Mesenchymal stem cell (in vitro differentiated cells and primary cell): ENCODE results near the gene MPG.

Experiments
- DNase-seq: peaks from one replicate; pipeline ENCODE4 v3.0.0-alpha.2; 2013
- H2AFZ ChIP-seq: one replicate; pipeline ENCODE4 v1.6.1; 2013; ENCODE audit warnings: low read depth, mild to moderate bottlenecking, control low read depth, inconsistent platforms, low read length, moderate library complexity
- H2AK5ac ChIP-seq: 2 replicates; pipeline ENCODE4 v1.6.1; 2013; ENCODE audit warnings: low read length, moderate library complexity, mild to moderate bottlenecking, inconsistent platforms; ENCODE audit not compliant: severe bottlenecking
- H2BK120ac ChIP-seq: one replicate; pipeline ENCODE4 v1.6.1; 2013; ENCODE audit warnings: low read depth, mild to moderate bottlenecking, inconsistent platforms, low read length, moderate library complexity
- H2BK12ac ChIP-seq, 2 experiments: one replicate each; pipeline ENCODE4 v1.6.1; 2013; ENCODE audit warnings: inconsistent platforms in 2 of 2, low read length in 2 of 2, mild to moderate bottlenecking in 2 of 2, moderate library complexity in 2 of 2, control low read depth in 1 of 2
- H2BK15ac ChIP-seq: one replicate; pipeline ENCODE4 v1.6.1; 2013; ENCODE audit warnings: mild to moderate bottlenecking, low read depth, inconsistent platforms; ENCODE audit not compliant: poor library complexity, severe bottlenecking
- H2BK5ac ChIP-seq: 2 replicates; pipeline ENCODE4 v1.6.1; 2013; ENCODE audit warnings: low read depth, mild to moderate bottlenecking, low read length, control low read depth, inconsistent platforms; ENCODE audit not compliant: poor library complexity, severe bottlenecking
- H3K14ac ChIP-seq, 2 experiments: one replicate each; pipeline ENCODE4 v1.6.1; 2013; ENCODE audit warnings: inconsistent platforms in 2 of 2, low read length in 2 of 2, control low read depth in 1 of 2, mild to moderate bottlenecking in 1 of 2, moderate library complexity in 1 of 2
- H3K18ac ChIP-seq, 2 experiments: one replicate each; pipeline ENCODE4 v1.6.1; 2013; ENCODE audit warnings: inconsistent platforms in 2 of 2, low read length in 2 of 2, control low read depth in 1 of 2, low read depth in 1 of 2, mild to moderate bottlenecking in 1 of 2
- H3K23ac ChIP-seq, 2 experiments: one replicate each; pipeline ENCODE4 v1.6.1; 2013; ENCODE audit warnings: inconsistent platforms in 2 of 2, low read length in 2 of 2, mild to moderate bottlenecking in 2 of 2, moderate library complexity in 2 of 2, control low read depth in 1 of 2
- H3K27ac ChIP-seq: 2 replicates; pipeline ENCODE4 v1.5.1; 2013; ENCODE audit warnings: mild to moderate bottlenecking, moderate library complexity, low read length, control low read depth, inconsistent platforms; ENCODE audit not compliant: poor library complexity, severe bottlenecking
- H3K27me3 ChIP-seq, 2 experiments: 2 replicates each; pipeline versions ENCODE4 v1.6.1 to v1.7.0; 2013; ENCODE audit warnings: low read length in 2 of 2, mild to moderate bottlenecking in 2 of 2, moderate library complexity in 2 of 2, control low read depth in 1 of 2, inconsistent platforms in 1 of 2; ENCODE audit not compliant: control insufficient read depth in 1 of 2, insufficient read depth in 1 of 2
- H3K36me3 ChIP-seq, 2 experiments: 2 replicates each; pipeline versions ENCODE4 v1.6.1 to v1.7.0; 2013; ENCODE audit warnings: low read length in 2 of 2, control low read depth in 1 of 2, inconsistent platforms in 1 of 2, low read depth in 1 of 2, mild to moderate bottlenecking in 1 of 2; ENCODE audit not compliant: insufficient read depth in 2 of 2, control insufficient read depth in 1 of 2
- H3K4ac ChIP-seq, 2 experiments: one replicate each; pipeline ENCODE4 v1.6.1; 2013; ENCODE audit warnings: inconsistent platforms in 2 of 2, low read length in 2 of 2, mild to moderate bottlenecking in 2 of 2, moderate library complexity in 2 of 2, control low read depth in 1 of 2, low read depth in 1 of 2
- H3K4me1 ChIP-seq: 2 replicates; pipeline ENCODE4 v1.6.1; 2013; ENCODE audit warnings: low read depth, low read length, control low read depth; ENCODE audit not compliant: control insufficient read depth, insufficient read depth
- H3K4me2 ChIP-seq: 2 replicates; pipeline ENCODE4 v1.6.1; 2013; ENCODE audit warnings: low read length, mild to moderate bottlenecking, inconsistent platforms; ENCODE audit not compliant: poor library complexity, severe bottlenecking
- H3K4me3 ChIP-seq, 2 experiments: 2 replicates each; pipeline versions ENCODE4 v1.5.1 to v1.7.0; 2013; ENCODE audit warnings: low read length in 2 of 2, mild to moderate bottlenecking in 2 of 2, control low read depth in 1 of 2, low read depth in 1 of 2; ENCODE audit not compliant: insufficient read depth in 1 of 2
- H3K79me1 ChIP-seq: replicated peaks from 2 replicates; pipeline ENCODE4 v1.6.1; 2013; ENCODE audit warnings: mild to moderate bottlenecking, control low read depth, low read length, inconsistent platforms; ENCODE audit not compliant: poor library complexity, severe bottlenecking
- H3K9ac ChIP-seq: 2 replicates; pipeline ENCODE4 v1.7.0; 2013; ENCODE audit warnings: mild to moderate bottlenecking, low read length, moderate library complexity
- H3K9me3 ChIP-seq: 2 replicates; pipeline ENCODE4 v1.7.0; 2013; ENCODE audit warnings: mild to moderate bottlenecking, low read length; ENCODE audit not compliant: control insufficient read depth
- H4K8ac ChIP-seq: one replicate; pipeline ENCODE4 v1.6.1; 2013; ENCODE audit warnings: inconsistent platforms, mild to moderate bottlenecking, low read length, moderate library complexity
- H4K91ac ChIP-seq: one replicate; pipeline ENCODE4 v1.6.1; 2013; ENCODE audit warnings: mild to moderate bottlenecking, low read length, inconsistent platforms
- WGBS: methylation state at CpG from one replicate; pipeline ENCODE4 v1.1.7; 2013; ENCODE audit warnings: mixed read lengths; 5-methylcytosine and 5-hydroxymethylcytosine counted together

MPG gene

GRCh38 chr16:102060-102855, 24.2 kb downstream of the MPG start:
- 94% methylated on average over 19 of the region's 19 CpGs for WGBS
- no peak overlapping the region for H3K14ac ChIP-seq
- no peak overlapping the region for H3K4me2 ChIP-seq
- H4K8ac ChIP-seq: no peak overlapping the region
- no peak overlapping the region for H3K27ac ChIP-seq
- H2BK5ac ChIP-seq: no peak overlapping the region
- H3K36me3 ChIP-seq: peaks cover 54 to 59% of the 10 kb centered on the region in 2 experiments
- no peak overlapping the region for H3K4ac ChIP-seq
- H3K9me3 ChIP-seq: no peaks in the 10 kb centered on the region
- peaks cover 7% of the 10 kb centered on the region for H3K79me1 ChIP-seq
- no peak overlapping the region for H4K91ac ChIP-seq
- H2BK15ac ChIP-seq: no peak overlapping the region
- peaks cover 23% of the 10 kb centered on the region for H3K4me1 ChIP-seq
- no peaks in the 10 kb centered on the region for H3K27me3 ChIP-seq
- H3K23ac ChIP-seq: no peak overlapping the region
- DNase-seq: no peak
- H3K18ac ChIP-seq: no peak overlapping the region
- no peak overlapping the region for H2AK5ac ChIP-seq
- H3K4me3 ChIP-seq: no peak overlapping the region
- no peak overlapping the region for H2AFZ ChIP-seq
- no peak overlapping the region for H2BK120ac ChIP-seq
- no peak overlapping the region for H2BK12ac ChIP-seq
- peak overlapping the region; percentile 3 for H3K9ac ChIP-seq

DNA sequence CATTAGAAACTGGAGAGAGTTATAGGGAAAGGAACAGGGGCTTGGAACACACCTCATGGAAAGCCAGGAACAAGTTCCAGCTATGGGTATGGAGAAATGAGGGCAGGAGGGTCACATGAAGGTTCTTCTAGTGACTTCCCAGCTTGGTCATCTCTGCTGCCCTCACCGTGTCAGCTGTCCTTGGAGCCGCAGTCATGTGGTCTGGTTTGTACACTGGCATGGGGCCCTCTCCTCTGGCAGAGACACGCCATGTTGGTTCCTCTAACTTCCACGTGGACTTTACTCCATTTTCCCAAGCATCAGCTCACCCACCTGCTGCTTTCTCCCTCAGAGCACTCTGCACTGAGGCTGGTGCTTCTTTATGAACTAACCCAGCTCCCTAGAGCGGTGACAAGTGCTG, 26.3 kb downstream of the MPG start:
- no peak overlapping the region for H4K8ac ChIP-seq
- peaks cover 11% of the 10 kb centered on the region for H3K4me1 ChIP-seq
- H3K27ac ChIP-seq: no peak overlapping the region
- H2BK15ac ChIP-seq: no peak overlapping the region
- no peak overlapping the region for H3K23ac ChIP-seq
- peaks cover 7% of the 10 kb centered on the region for H3K79me1 ChIP-seq
- H3K4ac ChIP-seq: no peak overlapping the region
- no peaks in the 10 kb centered on the region for H3K27me3 ChIP-seq
- no peak overlapping the region for H4K91ac ChIP-seq
- no peak overlapping the region for H2BK5ac ChIP-seq
- H2BK12ac ChIP-seq: no peak overlapping the region
- no peak overlapping the region for H2BK120ac ChIP-seq
- H3K4me3 ChIP-seq: no peak overlapping the region
- H3K36me3 ChIP-seq: peaks cover 49 to 53% of the 10 kb centered on the region in 2 experiments
- over 99% methylated on average over 5 of the region's 5 CpGs for WGBS
- H3K9ac ChIP-seq: no peak overlapping the region
- DNase-seq: no peak
- no peak overlapping the region for H2AFZ ChIP-seq
- no peak overlapping the region for H2AK5ac ChIP-seq
- H3K18ac ChIP-seq: no peak overlapping the region
- H3K9me3 ChIP-seq: no peaks in the 10 kb centered on the region
- H3K4me2 ChIP-seq: no peak overlapping the region
- no peak overlapping the region for H3K14ac ChIP-seq

GRCh38 chr16:104928-105327, 26.9 kb downstream of the MPG start:
- Histone ChIP-seq H3K4me3 (no peak overlapping the region), H3K4me1 (peaks cover 11% of the 10 kb centered on the region), H2AFZ (no peak overlapping the region), H3K18ac (no peak overlapping the region), H3K36me3 (peaks cover 52 to 58% of the 10 kb centered on the region in 2 experiments), H2AK5ac (no peak overlapping the region), H3K9ac (no peak overlapping the region), H2BK120ac (no peak overlapping the region), H3K4ac (no peak overlapping the region), H2BK5ac (no peak overlapping the region), H3K14ac (no peak overlapping the region), H3K9me3 (no peaks in the 10 kb centered on the region), H2BK12ac (no peak overlapping the region), H4K91ac (no peak overlapping the region), H2BK15ac (no peak overlapping the region), H3K4me2 (no peak overlapping the region), H4K8ac (no peak overlapping the region), H3K23ac (no peak overlapping the region), H3K27me3 (no peaks in the 10 kb centered on the region), H3K27ac (no peak overlapping the region), H3K79me1 (peaks cover 7% of the 10 kb centered on the region)
- DNase-seq: no peak
- WGBS: 90% methylated on average over 2 of the region's 3 CpGs

DNA sequence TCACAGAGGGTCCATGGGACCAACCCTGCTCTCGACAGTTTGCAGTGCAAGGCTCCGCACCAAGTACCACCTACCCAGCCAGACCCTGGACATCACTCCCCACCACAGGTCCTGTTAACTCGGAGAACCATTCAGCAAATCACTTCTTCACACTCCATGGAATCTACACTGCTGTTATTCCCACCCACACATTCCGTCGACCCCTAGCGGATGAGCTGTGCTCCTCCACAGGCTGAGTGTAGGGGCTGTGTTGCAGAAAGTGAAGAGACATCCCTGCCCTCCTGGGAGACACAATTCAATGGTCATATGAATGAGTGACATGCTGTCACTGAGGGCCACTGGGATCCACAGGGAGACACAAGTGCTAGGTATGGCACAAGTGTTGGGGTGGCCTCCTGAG, 27.5 kb downstream of the MPG start:
- Histone ChIP-seq H4K8ac (no peak overlapping the region), H3K36me3 (peaks cover 54 to 59% of the 10 kb centered on the region in 2 experiments), H3K18ac (no peak overlapping the region), H3K4me3 (no peak overlapping the region), H3K79me1 (peaks cover 9% of the 10 kb centered on the region), H3K14ac (no peak overlapping the region), H3K4ac (no peak overlapping the region), H3K9ac (no peak overlapping the region), H3K23ac (no peak overlapping the region), H2BK120ac (no peak overlapping the region), H3K27me3 (no peaks in the 10 kb centered on the region), H2AFZ (no peak overlapping the region), H2AK5ac (no peak overlapping the region), H3K27ac (no peak overlapping the region), H2BK5ac (no peak overlapping the region), H2BK12ac (no peak overlapping the region), H3K4me2 (no peak overlapping the region), H4K91ac (no peak overlapping the region), H3K9me3 (no peaks in the 10 kb centered on the region), H2BK15ac (no peak overlapping the region), H3K4me1 (peaks cover 11% of the 10 kb centered on the region)
- WGBS: 89% methylated on average over 6 of the region's 6 CpGs
- DNase-seq: no peak
